Heart right ventricle (tissue), 16 donors: ENCODE data around the gene TNRC6A. TPM values are rescaled to one million over a fixed set of nuclear protein-coding genes. Genes with fewer than 3 reads are reported as not detected.

Experiments used
- ATAC-seq, 8 donors: fragments of 200-7000 bp; cut with Tn5 transposase; one replicate each; pipeline ENCODE4 v1.9.1; 2020; ENCODE audit warnings: mild to moderate bottlenecking in 8 of 8, moderate library complexity in 8 of 8, moderate number of reproducible peaks in 1 of 8
- DNase-seq, 2 donors: peaks; one replicate each; pipeline ENCODE4 v3.0.0-alpha.2; 2020
- H3K27ac ChIP-seq, 10 donors: fragments of 200-600 bp; sonication (generic) in 2 of 10; one replicate each; pipeline versions ENCODE4 v1.5.0 to v1.8.0; 2020 to 2022; ENCODE audit warnings: mild to moderate bottlenecking in 3 of 10
- H3K27me3 ChIP-seq, 7 donors: fragments of 200-600 bp; one replicate each; pipeline ENCODE4 v1.8.0; 2021 to 2022; ENCODE audit warnings: mild to moderate bottlenecking in 2 of 7
- H3K36me3 ChIP-seq, 9 donors: fragments of 200-600 bp; sonication (generic) in 1 of 9; one replicate each; pipeline versions ENCODE4 v1.5.0 to v1.8.0; 2020 to 2022; ENCODE audit warnings: mild to moderate bottlenecking in 2 of 9
- H3K4me1 ChIP-seq, 9 donors: fragments of 200-600 bp; sonication (generic) in 1 of 9; one replicate each; pipeline versions ENCODE4 v1.5.0 to v1.8.0; 2020 to 2022; ENCODE audit warnings: mild to moderate bottlenecking in 4 of 9
- H3K4me3 ChIP-seq, 10 donors: fragments of 200-600 bp; sonication (generic) in 2 of 10; one replicate each; pipeline versions ENCODE4 v1.5.0 to v1.8.0; 2020 to 2022; ENCODE audit warnings: mild to moderate bottlenecking in 7 of 10, moderate library complexity in 2 of 10
- H3K9me3 ChIP-seq, 11 donors: fragments of 200-600 bp in 10 of 11; sonication (generic) in 2 of 11; one replicate each; pipeline versions ENCODE4 v1.5.0 to v1.8.0; 2013 to 2022; ENCODE audit warnings: mild to moderate bottlenecking in 2 of 11, control low read depth in 1 of 11, moderate library complexity in 1 of 11
- CTCF ChIP-seq, 9 donors: fragments of 200-600 bp; sonication (generic) in 2 of 9; IDR thresholded peaks; one replicate each; pipeline versions ENCODE4 v1.5.0 to v1.8.0; 2021 to 2022; ENCODE audit warnings: antibody characterized with exemption in 9 of 9, mild to moderate bottlenecking in 5 of 9, moderate library complexity in 1 of 9
- WGBS, 2 donors: extraction: QIAGEN DNeasy Blood & Tissue Kit; methylation state at CpG; one replicate each; pipeline ENCODE4 v1.1.7; 2013; ENCODE audit warnings: inconsistent platforms in 1 of 2; 5-methylcytosine and 5-hydroxymethylcytosine counted together
- intact Hi-C, 10 donors: fragments of 100-400 bp; cut with DNase I; formaldehyde crosslinking; loops; one replicate each; pipeline versions ENCODE4 v1.11.1 to v1.14.2; 2022
- polyA plus RNA-seq, 2 donors: library from polyadenylated mRNA; stranded (reverse); fragments of 200-250 nt; gene quantifications; one replicate each; pipeline ENCODE4 v1.2.3, GENCODE V29; 2013
- total RNA-seq, 10 donors: library from RNA; stranded (reverse); fragmentation: NEBNext Ultra II Directional in 3 of 10; extraction: Animal tissue kit (Norgen Biotek cat#: 25700) in 3 of 10; gene quantifications; one replicate each; pipeline versions ENCODE4 v1.2.1 to v1.2.4, GENCODE V29; 2021 to 2023
- donor health status: Arrhythmogenic right ventricular cardiomyopathy.
- donor health status: ischemic (EF 13 %, LVEDD 7.1; RV severe dilation, severe dysfunction).
- donor health status: healthy with polysubstance abuse.
- donor health status: DM: no; HTN: yes; CAD: no.
- donor health status: DM: no; HTN: no; CAD: no.
- donor health status: ischemic (EF 25% LVEDD 6.9; RV normal size, moderate dysfunction).
- donor health status: ischemic (EF 25% LVEDD 5.7; RV mildly dilated, moderate dysfunction).
- donor health status: healthy.
- donor health status: DM: yes; HTN: yes; CAD: no.
- donor health status: Ischemic cardiomyopathy.
- donor health status: ischemic (EF 35%, LVEDD 5.7; RV mildly dilated, moderate dysfunction).
- donor health status: nonischemic (EF 11% LVEDD 7.7; RV severe dilation, severe dysfunction).
- donor health status: DM: yes; HTN: yes; CAD: no.
- donor health status: PGD.
- donor health status: ischemic (EF 29% LVEDD 5.4; RV normal size, mild dysfunction).
- donor health status: nonischemic (EF 23%, LVEDD 6.1; RV moderate dilation, normal function).

Gene TNRC6A
- total and polyA plus RNA-seq, 12 donors, result 8.3 to 51.4 (median 36.5) TPM

- intact Hi-C loops, result no loop called here
- Histone ChIP-seq H3K4me3 (no peak overlapping the region), H3K36me3 (no peaks in the 10 kb centered on the region), H3K27me3 (no peaks in the 10 kb centered on the region), H3K27ac (no peak overlapping the region), H3K4me1 (peaks cover 0 to 3% (median 1%) of the 10 kb centered on the region in 9 donors), H3K9me3 (no peaks in the 10 kb centered on the region)
- no peak for TF ChIP-seq CTCF (IDR thresholded peaks at IDR 0.05)
- ATAC-seq (no peak), DNase-seq (no peak)
These were observed 5.8 kb upstream of the TNRC6A start for GRCh38 chr16:24723663-24724062.

- intact Hi-C loops, result loop anchor here in 1 of 10 donors (2.0 kb wide), 1 partner anchor 27 kb away; no protein-coding TSS in a partner anchor
- WGBS, 2 donors, result 94 to 96% methylated on average over 18 of the region's 18 CpGs
These were observed 1.4 kb upstream of the TNRC6A start for GRCh38 chr16:24728011-24728410.

GRCh38 chr16:24728891-24729242 is 584 bp upstream of the TNRC6A start:
- H3K4me1 ChIP-seq, result peaks cover 5 to 38% (median 32%) of the 10 kb centered on the region in 9 donors

More at GRCh38 chr16:24728011-24728410, 1.4 kb upstream of the TNRC6A start:
- Histone ChIP-seq H3K27ac (no peak overlapping the region), H3K4me3 (no peak overlapping the region), H3K4me1 (peaks cover 5 to 30% (median 25%) of the 10 kb centered on the region in 9 donors), H3K9me3 (no peaks in the 10 kb centered on the region), H3K27me3 (no peaks in the 10 kb centered on the region), H3K36me3 (peaks cover 0 to 13% (median 0%) of the 10 kb centered on the region in 9 donors)
- DNase-seq (no peak), ATAC-seq (no peak)
- no peak for TF ChIP-seq CTCF (IDR thresholded peaks at IDR 0.05)

More at GRCh38 chr16:24728891-24729242, 584 bp upstream of the TNRC6A start:
- no peaks in the 10 kb centered on the region for H3K27me3 ChIP-seq
- intact Hi-C loops, result loop anchor here in 1 of 10 donors (2.0 kb wide), 1 partner anchor 28 kb away; no protein-coding TSS in a partner anchor
- DNase-seq, result no peak
- H3K27ac ChIP-seq, result peak overlapping the region; percentile 77 to 98 (median 96)
- ATAC-seq, result peak in 1 of 8 donors; percentile 1
- H3K4me3 ChIP-seq, result peak overlapping the region; percentile 57 to 90 (median 83)
- no peaks in the 10 kb centered on the region for H3K9me3 ChIP-seq
- TF ChIP-seq CTCF (IDR thresholded peaks at IDR 0.05), result no peak
- WGBS, 2 donors, result 6 to 10% methylated on average over 8 of the region's 8 CpGs
- H3K36me3 ChIP-seq, result peaks cover 0 to 21% (median 0%) of the 10 kb centered on the region in 9 donors
